Mammary epithelial cell (primary cell): ENCODE measurements around the gene KRT15.

Experiments
- EZH2 ChIP-seq: IDR thresholded peaks from 2 replicates; pipeline ENCODE4 v1.6.1; 2012; ENCODE audit warnings: low read length, inconsistent platforms, borderline replicate concordance
- TF ChIP-seq, protein P1 (sequence below), 2 donors: IDR thresholded peaks in 1 of 2; conservative IDR thresholded peaks in 1 of 2; 2 replicates each; pipeline ENCODE4 v1.5.1; 2011 to 2012; ENCODE audit warnings: inconsistent platforms in 2 of 2, low read length in 2 of 2, mild to moderate bottlenecking in 2 of 2, control low read depth in 1 of 2, low read depth in 1 of 2; ENCODE audit not compliant: insufficient read depth in 1 of 2; ENCODE audit errors: extremely low read depth in 1 of 2

DNA sequence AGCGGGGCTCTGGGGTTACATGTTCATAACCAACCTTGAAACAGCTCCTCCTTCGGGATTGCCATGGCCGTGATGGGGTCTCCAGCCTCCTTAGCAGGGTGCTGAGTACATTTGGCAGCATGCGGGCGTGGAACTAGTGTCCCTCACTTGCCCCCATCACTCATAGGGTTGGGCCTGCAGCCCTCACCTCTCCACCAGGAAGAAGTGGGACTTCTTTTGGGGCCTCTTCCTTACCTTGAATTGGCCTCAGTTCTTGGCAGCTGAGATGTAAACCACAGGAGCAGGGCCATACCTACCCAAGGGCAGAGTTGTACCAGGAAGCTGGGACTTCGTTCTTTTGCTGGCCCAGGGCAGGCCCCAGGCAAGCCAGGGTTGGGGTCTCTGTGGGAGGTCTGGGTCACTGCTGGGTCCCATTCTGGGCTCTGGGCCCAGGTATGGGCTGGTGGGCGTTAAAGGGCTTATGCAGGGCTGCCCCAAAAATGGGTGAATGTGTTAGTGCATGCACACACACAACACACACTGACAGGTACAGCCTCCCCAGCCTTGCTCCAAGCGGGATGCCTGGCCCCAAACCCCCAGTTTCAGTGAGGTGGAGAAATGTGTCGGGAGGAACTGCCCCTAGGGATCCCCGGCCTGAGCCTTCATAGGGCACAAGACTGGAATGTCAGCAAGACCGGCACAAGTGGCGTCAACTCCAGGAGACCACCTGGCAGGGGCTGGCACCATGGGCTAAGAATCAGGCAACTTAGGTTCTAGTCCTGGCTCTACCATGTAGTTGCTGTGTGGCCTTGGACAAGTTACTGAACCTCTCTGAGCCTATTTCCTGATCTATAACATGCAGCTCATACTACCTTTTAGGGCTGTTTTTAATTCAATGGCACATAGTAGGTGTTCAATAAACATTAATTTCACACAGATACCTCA, 3.9 kb upstream of the KRT15 start:
- TF ChIP-seq, protein P1, sequence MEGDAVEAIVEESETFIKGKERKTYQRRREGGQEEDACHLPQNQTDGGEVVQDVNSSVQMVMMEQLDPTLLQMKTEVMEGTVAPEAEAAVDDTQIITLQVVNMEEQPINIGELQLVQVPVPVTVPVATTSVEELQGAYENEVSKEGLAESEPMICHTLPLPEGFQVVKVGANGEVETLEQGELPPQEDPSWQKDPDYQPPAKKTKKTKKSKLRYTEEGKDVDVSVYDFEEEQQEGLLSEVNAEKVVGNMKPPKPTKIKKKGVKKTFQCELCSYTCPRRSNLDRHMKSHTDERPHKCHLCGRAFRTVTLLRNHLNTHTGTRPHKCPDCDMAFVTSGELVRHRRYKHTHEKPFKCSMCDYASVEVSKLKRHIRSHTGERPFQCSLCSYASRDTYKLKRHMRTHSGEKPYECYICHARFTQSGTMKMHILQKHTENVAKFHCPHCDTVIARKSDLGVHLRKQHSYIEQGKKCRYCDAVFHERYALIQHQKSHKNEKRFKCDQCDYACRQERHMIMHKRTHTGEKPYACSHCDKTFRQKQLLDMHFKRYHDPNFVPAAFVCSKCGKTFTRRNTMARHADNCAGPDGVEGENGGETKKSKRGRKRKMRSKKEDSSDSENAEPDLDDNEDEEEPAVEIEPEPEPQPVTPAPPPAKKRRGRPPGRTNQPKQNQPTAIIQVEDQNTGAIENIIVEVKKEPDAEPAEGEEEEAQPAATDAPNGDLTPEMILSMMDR (conservative IDR thresholded peaks at IDR 0.05 in 1 of 2, IDR thresholded peaks at IDR 0.05 in 1 of 2; ENCODE audit: extremely low read depth in 1 of 2, insufficient read depth in 1 of 2, low read depth in 1 of 2, low read length in 2 of 2), result no peak
- no peak for TF ChIP-seq EZH2
